Activated CD4-positive, CD25-positive, alpha-beta regulatory T cell (primary cell): ENCODE results near the gene RAB4A.
"Not testable (repeated sequence)": the region's sequence is repeated elsewhere in the genome, so short reads cannot be mapped to it uniquely, and the experiment has no call there.

Source experiments
- DNase-seq, 4 experiments: peaks; one replicate each; lab custom pipeline; 2025; lab: John Stamatoyannopoulos, UW

Gene RAB4A

GRCh38 chr1:229298420-229298819 is 27.5 kb downstream of the RAB4A start:
- DNase-seq = no peak

- no peak for DNase-seq
Measured at GRCh38 chr1:229298887-229299503, 28.1 kb downstream of the RAB4A start.

- DNase-seq = no peak
Measured at GRCh38 chr1:229300099-229300757, 29.3 kb downstream of the RAB4A start.

- DNase-seq = no peak
Measured at GRCh38 chr1:229302740-229303139, 31.8 kb downstream of the RAB4A start.

- DNase-seq = no peak
Measured at GRCh38 chr1:229303855-229304254, 32.9 kb downstream of the RAB4A start.

GRCh38 chr1:229305392-229305791 is 34.5 kb downstream of the RAB4A start:
- no peak for DNase-seq

GRCh38 chr1:229309074-229309473 is 38.2 kb downstream of the RAB4A start:
- no peak for DNase-seq

GRCh38 chr1:229309684-229310083 is 38.8 kb downstream of the RAB4A start:
- no peak for DNase-seq

GRCh38 chr1:229310833-229311232 is 39.9 kb downstream of the RAB4A start:
- no peak for DNase-seq

- DNase-seq = no peak
Measured at GRCh38 chr1:229316166-229316565, 45.3 kb downstream of the RAB4A start.

- DNase-seq = no peak
Measured at GRCh38 chr1:229318056-229318455, 47.1 kb downstream of the RAB4A start.

- DNase-seq = no peak
Measured at GRCh38 chr1:229319487-229319886, 48.6 kb downstream of the RAB4A start.

- no peak for DNase-seq
Measured at GRCh38 chr1:229323201-229323600, 52.3 kb downstream of the RAB4A start.

GRCh38 chr1:229323885-229324553 is 53.1 kb downstream of the RAB4A start:
- no peak for DNase-seq

GRCh38 chr1:229325401-229325800 is 54.5 kb downstream of the RAB4A start:
- DNase-seq = no peak

- DNase-seq = no peak
Measured at GRCh38 chr1:229325853-229326487, 55.1 kb downstream of the RAB4A start.

- no peak for DNase-seq
Measured at GRCh38 chr1:229326601-229327000, 55.7 kb downstream of the RAB4A start.

- not testable (repeated sequence) for DNase-seq
Measured at GRCh38 chr1:229327765-229328164, 56.9 kb downstream of the RAB4A start.

GRCh38 chr1:229328598-229329362 is 57.9 kb downstream of the RAB4A start:
- DNase-seq = no peak

- DNase-seq = no peak
Measured at GRCh38 chr1:229334269-229334668, 63.4 kb downstream of the RAB4A start.

GRCh38 chr1:229334716-229335115 is 63.8 kb downstream of the RAB4A start:
- DNase-seq = no peak

- DNase-seq = no peak
Measured at GRCh38 chr1:229336345-229336744, 65.4 kb downstream of the RAB4A start.
